MV-4-11 (cell line): ENCODE measurements around the gene NAGA.
A peak's percentile ranks its signal among the peaks of the same experiment; 100 is the strongest.

ENCODE experiments used
- DNase-seq: peaks from one replicate; lab custom pipeline; 2025; lab: John Stamatoyannopoulos, UW

NAGA gene

DNA sequence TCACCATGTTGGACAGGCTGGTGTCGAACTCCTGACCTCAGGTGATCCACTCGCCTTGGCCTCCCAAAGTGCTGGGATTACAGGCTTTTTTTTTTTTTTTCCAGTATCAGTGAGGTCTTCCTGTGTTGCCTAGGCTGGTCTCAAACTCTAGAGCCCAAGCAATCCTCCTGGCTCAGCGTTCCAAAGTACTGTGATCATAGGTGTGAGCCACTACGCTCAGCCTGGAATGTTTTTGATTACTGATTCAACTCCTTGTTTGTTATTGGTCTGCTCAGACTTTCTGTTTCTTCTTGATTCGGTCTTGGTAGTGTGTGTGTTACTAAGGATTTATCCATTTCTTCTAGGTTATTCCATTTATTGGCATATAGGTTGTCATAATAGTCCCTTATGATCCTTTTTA, 31.3 kb downstream of the NAGA start:
- no peak for DNase-seq

DNA sequence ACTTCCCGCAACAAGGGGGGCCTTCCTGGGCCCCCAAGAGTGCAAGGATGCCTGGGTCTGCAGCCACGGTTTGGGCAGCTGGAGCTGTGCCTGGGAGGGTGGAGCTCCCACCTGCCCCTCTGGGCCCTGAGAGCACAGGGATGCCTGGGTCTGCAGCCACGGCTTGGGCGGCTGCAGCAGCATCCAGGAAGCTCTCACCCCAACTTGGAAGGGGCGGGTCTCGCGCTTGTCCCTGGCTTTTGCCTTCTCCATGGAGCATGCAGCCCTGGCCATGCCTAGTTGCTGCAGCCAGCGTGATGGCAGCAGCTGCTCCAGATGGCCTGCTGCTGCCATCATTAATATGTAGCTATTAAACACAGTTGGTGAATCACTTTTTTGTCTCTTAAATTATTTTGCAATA, 35.4 kb downstream of the NAGA start:
- no peak for DNase-seq

DNA sequence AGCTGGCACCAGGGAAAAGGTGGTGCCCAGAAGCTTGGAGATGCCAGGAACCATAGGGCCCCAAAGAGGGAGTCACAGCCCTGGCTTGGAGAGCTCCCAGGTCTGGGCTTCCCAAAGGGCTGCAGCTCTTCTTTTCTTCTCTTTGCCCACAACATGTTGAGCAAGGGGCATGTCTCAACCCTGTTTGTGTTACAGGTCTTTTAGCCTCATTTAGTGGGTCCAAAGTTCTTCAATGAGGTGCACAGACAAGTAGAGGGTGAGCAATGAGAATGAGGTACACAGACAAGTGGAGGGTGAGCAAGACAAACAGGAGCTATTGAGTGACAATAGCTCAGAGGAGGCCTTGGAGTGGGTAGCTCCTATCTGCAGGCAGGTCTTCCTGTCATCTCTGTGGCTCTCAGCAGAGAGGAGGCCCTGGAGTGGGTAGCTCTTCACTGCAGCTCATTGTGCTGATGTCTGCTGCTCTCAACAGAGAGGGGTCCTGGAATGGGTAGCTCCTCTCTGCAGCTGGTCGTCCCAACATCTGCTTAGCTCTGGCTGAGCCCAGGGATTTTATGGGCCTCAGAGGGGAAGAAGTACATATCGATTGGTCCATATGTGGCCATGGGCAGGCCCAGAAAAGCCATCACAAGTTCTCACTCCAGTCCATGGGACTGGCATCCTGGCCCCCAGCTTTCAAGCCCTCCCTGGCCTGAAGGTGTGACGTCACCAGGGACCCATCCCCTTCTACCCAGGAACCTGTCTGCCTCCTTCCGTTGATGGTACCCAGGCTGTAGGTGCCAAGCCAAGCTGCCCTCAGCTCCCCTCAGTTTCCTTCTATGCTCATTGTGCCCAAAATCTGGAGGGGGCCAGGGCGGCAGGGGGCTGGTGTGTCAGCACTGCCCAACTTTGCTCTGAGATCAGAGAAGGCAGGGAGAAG, 37.1 kb downstream of the NAGA start:
- DNase-seq: no peak

- DNase-seq: no peak
Observed at GRCh38 chr22:42026705-42027104, 43.9 kb downstream of the NAGA start.

DNA sequence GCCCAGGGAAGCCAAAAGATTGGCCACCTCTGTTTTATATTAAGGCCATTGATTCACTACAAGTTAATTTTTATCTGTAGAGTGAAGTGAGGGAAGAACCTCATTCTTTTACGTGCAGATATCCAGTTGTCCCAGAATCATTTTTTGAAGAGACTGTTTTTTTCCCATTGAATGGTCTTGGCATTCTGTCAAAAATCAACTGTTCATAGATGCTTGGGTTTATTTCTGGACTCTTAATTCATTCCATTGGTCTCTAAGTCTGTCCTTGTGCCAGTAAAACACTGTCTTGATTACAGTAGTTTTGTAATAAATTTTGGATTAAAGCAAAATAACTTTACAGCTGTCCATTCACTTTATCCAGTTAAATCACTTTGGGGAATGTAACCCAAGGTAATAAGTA, 45.2 kb downstream of the NAGA start:
- DNase-seq: no peak

- DNase-seq: peak; percentile 63
Observed at GRCh38 chr22:42022162-42022847, 48.3 kb downstream of the NAGA start.

GRCh38 chr22:42021571-42021970, 49.0 kb downstream of the NAGA start:
- DNase-seq: no peak

GRCh38 chr22:42018224-42018623, 52.4 kb downstream of the NAGA start:
- no peak for DNase-seq

- no peak for DNase-seq
Observed at GRCh38 chr22:42016111-42016510, 54.5 kb downstream of the NAGA start.

DNA sequence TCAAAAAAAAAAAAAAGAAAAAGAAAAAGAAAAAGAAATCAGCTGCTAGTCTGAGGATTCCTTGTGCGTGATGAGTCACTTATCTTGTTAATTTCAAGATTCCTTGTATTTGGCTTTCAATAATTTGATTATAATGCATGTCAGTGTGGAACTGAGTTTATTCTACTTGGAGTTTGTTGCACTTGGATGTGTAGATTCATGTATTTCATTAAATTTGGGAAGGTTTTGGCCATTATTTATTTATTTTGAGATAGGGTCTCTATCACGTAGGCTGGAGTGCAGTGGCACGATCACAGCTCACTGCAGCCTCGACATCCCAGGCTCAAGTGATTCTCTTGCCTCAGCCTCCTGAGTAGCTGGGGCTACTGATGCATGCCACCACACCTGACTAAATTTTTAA, 57.2 kb downstream of the NAGA start:
- no peak for DNase-seq

DNA sequence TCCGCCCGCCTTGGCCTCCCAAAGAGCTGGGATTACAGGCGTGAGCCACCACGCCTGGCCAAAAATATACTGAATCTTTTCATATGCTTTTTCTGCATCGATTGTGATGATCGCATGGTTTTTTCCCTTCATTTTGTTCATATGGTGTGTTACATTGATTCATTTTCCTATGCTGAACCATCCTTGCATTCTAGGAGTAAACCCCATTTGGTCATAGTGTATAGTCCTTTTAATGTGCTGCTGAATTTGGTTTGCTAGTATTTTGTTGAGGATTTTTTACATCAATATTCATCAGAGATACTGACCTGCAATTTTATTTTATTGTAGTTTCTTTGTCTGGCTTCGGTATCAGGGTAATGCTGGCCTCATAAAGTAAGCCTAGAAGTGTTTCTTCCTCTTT, 59.8 kb downstream of the NAGA start:
- no peak for DNase-seq
